ENCODE results near the gene CD6.
"Not testable (repeated sequence)": the region's sequence is repeated elsewhere in the genome, so short reads cannot be mapped to it uniquely, and the experiment has no call there.

Gene CD6

DNA sequence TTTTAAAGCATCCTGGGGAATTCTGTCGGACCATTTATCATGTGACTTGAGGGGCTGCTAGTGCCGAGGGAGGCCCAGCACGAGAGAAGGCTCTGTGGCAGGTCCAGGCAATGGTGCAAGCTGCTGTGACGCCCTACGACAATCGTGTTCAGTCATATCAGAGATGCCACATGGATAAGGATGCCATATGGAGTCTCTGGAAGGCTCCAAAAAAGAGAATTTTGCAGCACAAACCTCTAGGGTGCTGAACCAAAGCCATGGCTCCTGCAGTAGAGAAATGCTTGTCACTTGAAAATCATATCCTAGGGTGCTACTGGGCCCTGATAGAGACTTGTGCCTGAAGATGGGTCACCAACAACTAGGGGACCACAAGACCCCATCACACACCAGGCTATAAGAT, 6.7 kb upstream of the CD6 start:
- TF ChIP-seq, protein P1, sequence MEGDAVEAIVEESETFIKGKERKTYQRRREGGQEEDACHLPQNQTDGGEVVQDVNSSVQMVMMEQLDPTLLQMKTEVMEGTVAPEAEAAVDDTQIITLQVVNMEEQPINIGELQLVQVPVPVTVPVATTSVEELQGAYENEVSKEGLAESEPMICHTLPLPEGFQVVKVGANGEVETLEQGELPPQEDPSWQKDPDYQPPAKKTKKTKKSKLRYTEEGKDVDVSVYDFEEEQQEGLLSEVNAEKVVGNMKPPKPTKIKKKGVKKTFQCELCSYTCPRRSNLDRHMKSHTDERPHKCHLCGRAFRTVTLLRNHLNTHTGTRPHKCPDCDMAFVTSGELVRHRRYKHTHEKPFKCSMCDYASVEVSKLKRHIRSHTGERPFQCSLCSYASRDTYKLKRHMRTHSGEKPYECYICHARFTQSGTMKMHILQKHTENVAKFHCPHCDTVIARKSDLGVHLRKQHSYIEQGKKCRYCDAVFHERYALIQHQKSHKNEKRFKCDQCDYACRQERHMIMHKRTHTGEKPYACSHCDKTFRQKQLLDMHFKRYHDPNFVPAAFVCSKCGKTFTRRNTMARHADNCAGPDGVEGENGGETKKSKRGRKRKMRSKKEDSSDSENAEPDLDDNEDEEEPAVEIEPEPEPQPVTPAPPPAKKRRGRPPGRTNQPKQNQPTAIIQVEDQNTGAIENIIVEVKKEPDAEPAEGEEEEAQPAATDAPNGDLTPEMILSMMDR (IDR thresholded peaks at IDR 0.05): no peak
- no peak for DNase-seq (ENCODE audit: low spot score)
- Histone ChIP-seq H3K27ac (no peak overlapping the region), H3K4me3 (no peak overlapping the region)

DNA sequence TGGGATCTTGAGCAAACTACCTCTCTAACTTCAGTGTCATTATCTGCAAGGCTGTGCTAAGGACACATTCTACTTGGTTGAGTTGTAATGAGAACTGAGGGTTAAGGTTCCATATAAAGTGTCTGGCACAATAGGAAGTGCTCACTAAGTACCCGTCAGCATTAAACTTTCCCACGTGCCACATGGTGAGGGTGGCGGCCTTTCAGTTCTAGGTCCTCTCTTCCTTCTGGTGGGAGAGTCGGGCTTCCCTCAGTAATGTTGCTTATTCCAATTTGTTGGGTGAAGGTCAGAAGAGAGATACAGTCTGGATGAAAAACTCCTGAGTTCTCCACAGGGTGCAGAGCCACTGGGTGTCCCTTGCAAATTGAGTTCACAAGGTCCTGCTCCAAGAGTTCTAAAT, 4.6 kb upstream of the CD6 start:
- Histone ChIP-seq H3K4me3 (no peak overlapping the region), H3K27ac (no peak overlapping the region)
- TF ChIP-seq, protein P1 (IDR thresholded peaks at IDR 0.05): no peak
- DNase-seq (ENCODE audit: low spot score): no peak

DNA sequence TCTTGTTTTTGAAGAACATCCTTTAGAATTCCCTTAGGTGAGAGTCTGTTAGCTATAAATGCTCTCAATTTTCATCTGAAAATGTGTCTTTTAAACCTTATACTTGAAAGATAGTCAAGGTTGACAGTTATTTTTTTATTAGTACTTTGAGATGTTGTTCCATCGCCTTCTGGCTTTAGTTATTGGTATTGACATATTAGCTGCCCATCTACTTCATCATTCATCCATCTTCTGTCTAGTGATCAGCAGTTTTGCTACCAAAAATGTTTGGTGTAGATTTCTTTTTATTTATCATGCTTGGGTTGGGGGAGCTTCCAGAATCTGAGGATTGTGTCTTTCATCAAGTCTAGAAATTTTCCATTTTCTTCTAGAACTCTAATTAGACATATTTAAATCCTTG, 3.3 kb upstream of the CD6 start:
- no peak for DNase-seq (ENCODE audit: low spot score)
- Histone ChIP-seq H3K27ac (no peak overlapping the region), H3K4me3 (no peak overlapping the region)
- TF ChIP-seq, protein P1 (IDR thresholded peaks at IDR 0.05): no peak

DNA sequence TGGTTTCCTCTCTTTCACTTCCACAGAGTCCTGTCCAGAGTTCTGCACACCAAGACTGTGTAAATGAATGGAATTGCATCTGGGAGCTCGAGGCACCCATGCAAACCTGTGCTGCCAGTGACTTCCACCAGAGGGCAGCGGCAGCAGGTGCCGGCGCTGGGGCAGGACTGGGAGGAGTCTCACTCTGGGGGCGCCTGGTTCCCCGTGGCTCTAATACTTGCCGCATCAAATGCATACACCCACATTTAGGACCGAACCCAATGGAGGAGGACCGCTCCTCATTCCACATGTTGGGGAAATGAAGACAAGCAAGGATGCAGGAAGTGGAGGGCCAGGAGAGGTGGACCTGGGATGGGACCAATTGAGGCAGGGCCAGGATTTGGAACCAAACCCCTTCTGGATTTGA, 1.1 kb upstream of the CD6 start:
- H3K27ac ChIP-seq: no peak overlapping the region
- no peak overlapping the region for H3K4me3 ChIP-seq
- DNase-seq (ENCODE audit: low spot score): no peak
- TF ChIP-seq, protein P1 (IDR thresholded peaks at IDR 0.05): peak; percentile 33

- no peak for DNase-seq (ENCODE audit: low spot score)
- no peak overlapping the region for H3K4me3 ChIP-seq
- TF ChIP-seq, protein P1 (IDR thresholded peaks at IDR 0.05): no peak
- H3K27ac ChIP-seq: no peak overlapping the region
Measured at GRCh38 chr11:60970890-60971289, 590 bp upstream of the CD6 start.

DNA sequence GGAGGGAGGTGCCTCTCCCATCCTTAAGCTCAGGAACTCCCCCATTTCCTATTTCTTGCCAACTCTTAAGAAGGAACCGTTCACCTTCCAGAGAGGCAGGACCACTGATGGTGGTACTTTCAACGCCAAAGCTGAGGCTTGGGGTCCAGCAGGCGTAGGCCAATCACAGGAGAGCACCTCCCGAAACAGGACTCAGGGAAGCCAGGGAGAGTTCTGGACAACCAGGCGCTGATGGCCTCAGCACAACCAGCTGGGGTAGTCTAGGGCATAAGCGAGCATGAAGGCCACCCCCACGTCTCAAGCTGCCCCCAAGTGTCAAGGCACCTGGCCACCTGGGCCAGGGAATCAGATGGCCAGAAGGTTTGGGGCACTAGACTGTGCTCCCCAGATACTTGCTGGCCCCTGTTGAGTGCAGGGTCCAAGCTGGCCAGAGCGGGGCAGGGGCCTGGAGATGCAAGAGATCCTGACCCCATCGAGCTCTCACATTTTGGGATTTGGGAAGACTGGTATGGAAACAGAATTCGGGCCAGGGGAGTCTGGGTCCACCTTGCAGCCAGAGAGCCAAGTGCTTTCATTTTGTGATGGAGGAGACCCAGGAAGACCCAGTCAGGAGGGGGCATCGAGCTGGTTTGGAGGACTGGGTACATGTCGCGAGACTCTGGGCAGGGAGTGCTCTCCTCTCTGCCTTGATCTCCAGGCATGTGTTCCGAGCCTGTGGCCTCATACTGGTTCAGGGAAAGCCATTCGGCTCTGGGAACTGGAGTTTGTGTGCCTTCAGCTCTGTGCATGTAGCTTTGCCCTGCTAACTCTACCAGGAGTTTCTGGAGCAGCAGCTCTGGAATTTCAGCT, 926 bp downstream of the CD6 start:
- H3K27ac ChIP-seq: no peak overlapping the region
- H3K4me3 ChIP-seq: no peak overlapping the region
- DNase-seq (ENCODE audit: low spot score): no peak
- TF ChIP-seq, protein P1 (IDR thresholded peaks at IDR 0.05): no peak

- DNase-seq (ENCODE audit: low spot score): no peak
- Histone ChIP-seq H3K27ac (no peak overlapping the region), H3K4me3 (no peak overlapping the region)
- TF ChIP-seq, protein P1 (IDR thresholded peaks at IDR 0.05): no peak
Measured at GRCh38 chr11:60973699-60974098, 2.2 kb downstream of the CD6 start.

DNA sequence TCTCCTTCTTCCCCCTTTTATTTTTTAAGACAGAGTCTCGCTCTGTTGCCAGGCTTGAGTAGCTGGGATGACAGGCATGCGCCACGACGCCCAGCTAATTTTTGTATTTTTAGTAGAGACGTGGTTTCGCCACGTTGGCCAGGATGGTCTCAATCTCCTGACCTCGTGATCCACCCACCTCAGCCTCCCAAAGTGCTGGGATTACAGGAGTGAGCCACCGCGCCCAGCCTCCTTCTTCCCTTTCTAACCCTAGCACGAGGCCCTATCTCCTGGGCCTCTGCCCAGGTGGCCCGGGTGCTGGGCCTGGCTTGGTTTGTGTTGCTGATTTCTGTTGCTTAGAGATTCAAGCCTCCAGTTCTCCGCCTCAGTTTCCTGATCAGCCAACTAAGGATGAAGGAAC, 2.8 kb downstream of the CD6 start:
- H3K4me3 ChIP-seq; DNase-seq (ENCODE audit: low spot score); H3K27ac ChIP-seq: not testable (repeated sequence)
